Ishikawa (cell line): ENCODE data around the gene NOS2.

Experiments
- CEBPB ChIP-seq: IDR thresholded peaks from 2 replicates; pipeline ENCODE4 v1.6.1; 2012
- EP300 ChIP-seq: IDR thresholded peaks from 2 replicates; pipeline ENCODE4 v1.6.1; 2012; ENCODE audit warnings: borderline replicate concordance
- RAD21 ChIP-seq: IDR thresholded peaks from 2 replicates; pipeline ENCODE4 v1.6.1; 2012; ENCODE audit warnings: low read depth
- YY1 ChIP-seq: IDR thresholded peaks from 2 replicates; pipeline ENCODE4 v1.6.1; 2012; ENCODE audit warnings: low read depth

GRCh38 chr17:27808628-27809027 is 8.3 kb upstream of the NOS2 start:
- TF ChIP-seq RAD21 (no peak), YY1 (no peak), CEBPB (no peak), EP300 (no peak)
